Heart right ventricle (tissue), 16 donors: ENCODE data around the gene PRLHR. TPM values are rescaled to one million over a fixed set of nuclear protein-coding genes. Genes with fewer than 3 reads are reported as not detected.

Experiments
- ATAC-seq, 8 donors: fragments of 200-7000 bp; cut with Tn5 transposase; one replicate each; pipeline ENCODE4 v1.9.1; 2020; ENCODE audit warnings: mild to moderate bottlenecking in 8 of 8, moderate library complexity in 8 of 8, moderate number of reproducible peaks in 1 of 8
- DNase-seq, 2 donors: peaks; one replicate each; pipeline ENCODE4 v3.0.0-alpha.2; 2020
- H3K27ac ChIP-seq, 10 donors: fragments of 200-600 bp; sonication (generic) in 2 of 10; one replicate each; pipeline versions ENCODE4 v1.5.0 to v1.8.0; 2020 to 2022; ENCODE audit warnings: mild to moderate bottlenecking in 3 of 10
- H3K27me3 ChIP-seq, 7 donors: fragments of 200-600 bp; one replicate each; pipeline ENCODE4 v1.8.0; 2021 to 2022; ENCODE audit warnings: mild to moderate bottlenecking in 2 of 7
- H3K36me3 ChIP-seq, 9 donors: fragments of 200-600 bp; sonication (generic) in 1 of 9; one replicate each; pipeline versions ENCODE4 v1.5.0 to v1.8.0; 2020 to 2022; ENCODE audit warnings: mild to moderate bottlenecking in 2 of 9
- H3K4me1 ChIP-seq, 9 donors: fragments of 200-600 bp; sonication (generic) in 1 of 9; one replicate each; pipeline versions ENCODE4 v1.5.0 to v1.8.0; 2020 to 2022; ENCODE audit warnings: mild to moderate bottlenecking in 4 of 9
- H3K4me3 ChIP-seq, 10 donors: fragments of 200-600 bp; sonication (generic) in 2 of 10; one replicate each; pipeline versions ENCODE4 v1.5.0 to v1.8.0; 2020 to 2022; ENCODE audit warnings: mild to moderate bottlenecking in 7 of 10, moderate library complexity in 2 of 10
- H3K9me3 ChIP-seq, 11 donors: fragments of 200-600 bp in 10 of 11; sonication (generic) in 2 of 11; one replicate each; pipeline versions ENCODE4 v1.5.0 to v1.8.0; 2013 to 2022; ENCODE audit warnings: mild to moderate bottlenecking in 2 of 11, control low read depth in 1 of 11, moderate library complexity in 1 of 11
- CTCF ChIP-seq, 9 donors: fragments of 200-600 bp; sonication (generic) in 2 of 9; IDR thresholded peaks; one replicate each; pipeline versions ENCODE4 v1.5.0 to v1.8.0; 2021 to 2022; ENCODE audit warnings: antibody characterized with exemption in 9 of 9, mild to moderate bottlenecking in 5 of 9, moderate library complexity in 1 of 9
- WGBS, 2 donors: extraction: QIAGEN DNeasy Blood & Tissue Kit; methylation state at CpG; one replicate each; pipeline ENCODE4 v1.1.7; 2013; ENCODE audit warnings: inconsistent platforms in 1 of 2; 5-methylcytosine and 5-hydroxymethylcytosine counted together
- intact Hi-C, 10 donors: fragments of 100-400 bp; cut with DNase I; formaldehyde crosslinking; loops; one replicate each; pipeline versions ENCODE4 v1.11.1 to v1.14.2; 2022
- polyA plus RNA-seq, 2 donors: library from polyadenylated mRNA; stranded (reverse); fragments of 200-250 nt; gene quantifications; one replicate each; pipeline ENCODE4 v1.2.3, GENCODE V29; 2013
- total RNA-seq, 10 donors: library from RNA; stranded (reverse); fragmentation: NEBNext Ultra II Directional in 3 of 10; extraction: Animal tissue kit (Norgen Biotek cat#: 25700) in 3 of 10; gene quantifications; one replicate each; pipeline versions ENCODE4 v1.2.1 to v1.2.4, GENCODE V29; 2021 to 2023
- donor health status: Arrhythmogenic right ventricular cardiomyopathy.
- donor health status: ischemic (EF 13 %, LVEDD 7.1; RV severe dilation, severe dysfunction).
- donor health status: healthy with polysubstance abuse.
- donor health status: DM: no; HTN: yes; CAD: no.
- donor health status: DM: no; HTN: no; CAD: no.
- donor health status: ischemic (EF 25% LVEDD 6.9; RV normal size, moderate dysfunction).
- donor health status: ischemic (EF 25% LVEDD 5.7; RV mildly dilated, moderate dysfunction).
- donor health status: healthy.
- donor health status: DM: yes; HTN: yes; CAD: no.
- donor health status: Ischemic cardiomyopathy.
- donor health status: ischemic (EF 35%, LVEDD 5.7; RV mildly dilated, moderate dysfunction).
- donor health status: nonischemic (EF 11% LVEDD 7.7; RV severe dilation, severe dysfunction).
- donor health status: DM: yes; HTN: yes; CAD: no.
- donor health status: PGD.
- donor health status: ischemic (EF 29% LVEDD 5.4; RV normal size, mild dysfunction).
- donor health status: nonischemic (EF 23%, LVEDD 6.1; RV moderate dilation, normal function).

PRLHR gene
- total and polyA plus RNA-seq, 12 donors: not detected

GRCh38 chr10:118586911-118587310, 8.5 kb downstream of the PRLHR start:
- TF ChIP-seq CTCF (IDR thresholded peaks at IDR 0.05): no peak
- no peak for ATAC-seq
- Histone ChIP-seq H3K36me3 (no peaks in the 10 kb centered on the region), H3K4me3 (no peak overlapping the region), H3K4me1 (no peaks in the 10 kb centered on the region), H3K27me3 (peaks cover 0 to 36% (median 12%) of the 10 kb centered on the region in 7 donors), H3K9me3 (peaks cover 0 to 4% (median 0%) of the 10 kb centered on the region in 11 donors), H3K27ac (no peak overlapping the region)
- no peak for DNase-seq
- intact Hi-C loops: no loop called here

- H3K4me3 ChIP-seq: no peak overlapping the region
- H3K27ac ChIP-seq: no peak overlapping the region
- no peaks in the 10 kb centered on the region for H3K36me3 ChIP-seq
- H3K27me3 ChIP-seq: peaks cover 0 to 33% (median 12%) of the 10 kb centered on the region in 7 donors
- 47 to 52% methylated on average over 1 of the region's 1 CpG for WGBS, 2 donors
- no peaks in the 10 kb centered on the region for H3K4me1 ChIP-seq
- peaks cover 0 to 4% (median 0%) of the 10 kb centered on the region in 11 donors for H3K9me3 ChIP-seq
- DNase-seq: no peak
- no peak for ATAC-seq
- TF ChIP-seq CTCF (IDR thresholded peaks at IDR 0.05): no peak
- intact Hi-C loops: no loop called here
These were observed 9.7 kb downstream of the PRLHR start for GRCh38 chr10:118585794-118586193.

GRCh38 chr10:118585234-118585633, 10.2 kb downstream of the PRLHR start:
- ATAC-seq (no peak), DNase-seq (no peak)
- intact Hi-C loops: no loop called here
- TF ChIP-seq CTCF (IDR thresholded peaks at IDR 0.05): no peak
- no peaks in the 10 kb centered on the region for H3K36me3 ChIP-seq
- 70 to 75% methylated on average over 5 of the region's 5 CpGs for WGBS, 2 donors
- H3K4me1 ChIP-seq: no peaks in the 10 kb centered on the region
- no peak overlapping the region for H3K4me3 ChIP-seq
- H3K27me3 ChIP-seq: peaks cover 0 to 33% (median 12%) of the 10 kb centered on the region in 7 donors
- H3K27ac ChIP-seq: no peak overlapping the region
- H3K9me3 ChIP-seq: peaks cover 0 to 4% (median 0%) of the 10 kb centered on the region in 11 donors

- intact Hi-C loops: no loop called here
- ATAC-seq (no peak), DNase-seq (no peak)
- Histone ChIP-seq H3K4me1 (no peaks in the 10 kb centered on the region), H3K9me3 (peaks cover 0 to 4% (median 0%) of the 10 kb centered on the region in 11 donors), H3K36me3 (no peaks in the 10 kb centered on the region), H3K27me3 (peaks cover 0 to 41% (median 16%) of the 10 kb centered on the region in 7 donors), H3K4me3 (no peak overlapping the region), H3K27ac (no peak overlapping the region)
- 76 to 81% methylated on average over 6 of the region's 6 CpGs for WGBS, 2 donors
- TF ChIP-seq CTCF (IDR thresholded peaks at IDR 0.05): no peak
These were observed 11.1 kb downstream of the PRLHR start for GRCh38 chr10:118584181-118584954.
